Caco-2 (cell line): Measurements from ENCODE around the gene LDB2. TPM values are rescaled to one million over a fixed set of nuclear protein-coding genes. Genes with fewer than 3 reads are reported as not detected.

ENCODE experiments used
- BruUV-seq: library from RNA; stranded (reverse); fragments of 400-500 nt; replicated peaks from 2 replicates; lab custom pipeline; 2021; lab: Mats Ljungman, UMichigan
- CTCF ChIA-PET: fragments of 300-600 bp; sonication (Branson Sonifier 250); formaldehyde crosslinking; loops from one replicate; lab custom pipeline; 2022; ENCODE audit warnings: antibody characterized with exemption; lab: Charles Lee
- POLR2A ChIA-PET: fragments of 300-600 bp; sonication (Branson Sonifier 250); formaldehyde crosslinking; loops from one replicate; lab custom pipeline; 2022; ENCODE audit warnings: antibody characterized with exemption; lab: Charles Lee
- DNase-seq, 2 experiments: peaks; one replicate each; pipeline versions ENCODE4 v3.0.0 to v3.0.0-alpha.2; 2020 to 2022
- H3K27me3 ChIP-seq: replicated peaks from 2 replicates; pipeline ENCODE4 v1.6.0; 2011; ENCODE audit warnings: low read length; ENCODE audit not compliant: control insufficient read depth, insufficient read depth
- H3K36me3 ChIP-seq: 2 replicates; pipeline ENCODE4 v1.5.1; 2011; ENCODE audit warnings: low read length; ENCODE audit not compliant: control insufficient read depth, insufficient read depth
- H3K4me1 ChIP-seq: fragments of 250-450 bp; sonication (Bioruptor Pico); 2 replicates; pipeline ENCODE4 v1.5.1; 2020; ENCODE audit warnings: mild to moderate bottlenecking
- H3K4me3 ChIP-seq: 2 replicates; pipeline ENCODE4 v1.5.1; 2011; ENCODE audit warnings: low read depth, mild to moderate bottlenecking, control low read depth, low read length
- H3K9me3 ChIP-seq: fragments of 250-450 bp; sonication (Bioruptor Pico); 2 replicates; pipeline ENCODE4 v1.5.1; 2020; ENCODE audit warnings: mild to moderate bottlenecking, moderate library complexity
- H3K27ac Mint-ChIP-seq: one replicate; pipeline ENCODE4 v1.8.0; 2022; ENCODE audit warnings: mixed read lengths; ENCODE audit not compliant: unreplicated experiment
- H3K27me3 Mint-ChIP-seq: one replicate; pipeline ENCODE4 v1.8.0; 2022; ENCODE audit warnings: mixed read lengths; ENCODE audit not compliant: insufficient read depth, unreplicated experiment
- H3K36me3 Mint-ChIP-seq: one replicate; pipeline ENCODE4 v1.8.0; 2022; ENCODE audit warnings: mild to moderate bottlenecking, mixed read lengths; ENCODE audit not compliant: insufficient read depth, unreplicated experiment
- H3K4me1 Mint-ChIP-seq: one replicate; pipeline ENCODE4 v1.8.0; 2022; ENCODE audit warnings: low read depth, mixed read lengths; ENCODE audit not compliant: unreplicated experiment
- H3K4me3 Mint-ChIP-seq: one replicate; pipeline ENCODE4 v1.8.0; 2022; ENCODE audit warnings: mild to moderate bottlenecking, moderate library complexity, mixed read lengths; ENCODE audit not compliant: unreplicated experiment
- H3K9me3 Mint-ChIP-seq: one replicate; pipeline ENCODE4 v1.8.0; 2022; ENCODE audit warnings: mixed read lengths; ENCODE audit not compliant: unreplicated experiment
- intact Hi-C: fragments of 100-400 bp; cut with micrococcal nuclease; formaldehyde crosslinking; loops from one replicate; pipeline ENCODE4 v1.10.0; 2022; ENCODE audit not compliant: unreplicated experiment
- total RNA-seq: library from RNA; stranded (reverse); gene quantifications from 2 replicates; pipeline ENCODE4 v1.2.3, GENCODE V29; 2022
- TF ChIP-seq, protein P1 (sequence below), 2 experiments: fragments of 200-600 bp in 1 of 2; IDR thresholded peaks; 1 replicate in 1 of 2; 2 replicates in 1 of 2; pipeline versions ENCODE4 v1.5.1 to v1.8.0; 2011 to 2022; ENCODE audit warnings: antibody characterized with exemption in 1 of 2, control low read depth in 1 of 2, inconsistent platforms in 1 of 2, low read depth in 1 of 2, low read length in 1 of 2, mild to moderate bottlenecking in 1 of 2, moderate library complexity in 1 of 2; ENCODE audit not compliant: insufficient read depth in 1 of 2, severe bottlenecking in 1 of 2, unreplicated experiment in 1 of 2

The LDB2 gene
- total RNA-seq, 1 experiment from 2014 or later, result not detected

DNA sequence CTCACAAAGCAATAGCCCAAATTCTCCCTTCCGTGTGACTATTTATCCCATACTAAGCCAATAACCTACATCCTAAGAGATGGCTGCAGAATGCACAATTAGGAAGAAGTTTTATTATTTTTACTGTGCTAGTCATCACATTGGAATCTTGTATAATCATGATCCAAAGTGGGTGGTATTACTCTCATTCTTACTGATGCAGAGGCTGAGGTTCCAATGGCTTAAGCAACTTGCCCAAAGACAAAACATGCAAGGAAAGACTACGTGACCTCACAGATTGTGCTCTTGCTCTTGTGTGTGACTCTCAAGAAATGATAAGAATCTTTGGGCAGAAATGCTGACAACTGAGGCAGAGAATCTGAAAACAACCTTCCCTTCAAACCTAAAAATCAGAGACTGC lies 212.2 kb downstream of the LDB2 start:
- CTCF ChIA-PET, result no interaction called here
- no peak overlapping the region for H3K27ac Mint-ChIP-seq

DNA sequence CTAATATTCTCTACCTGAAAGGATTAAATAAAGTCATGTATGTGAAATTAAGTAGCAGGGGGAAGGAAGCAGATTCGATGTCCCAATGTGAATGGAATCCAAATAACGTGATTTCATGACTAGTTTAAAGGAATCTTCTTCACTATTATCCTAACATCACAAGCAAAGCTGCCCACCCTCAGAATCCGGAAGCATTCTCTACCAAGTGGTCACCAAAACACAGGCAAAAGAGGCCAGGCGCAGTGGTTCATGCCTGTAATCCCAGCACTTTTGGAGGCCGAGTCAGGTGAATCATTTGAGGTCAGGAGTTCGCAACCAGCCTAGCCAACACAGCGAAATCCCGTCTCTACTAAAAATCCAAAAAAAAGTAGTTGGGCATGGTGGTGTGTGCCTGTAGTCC lies 212.9 kb downstream of the LDB2 start:
- TF ChIP-seq, protein P1, sequence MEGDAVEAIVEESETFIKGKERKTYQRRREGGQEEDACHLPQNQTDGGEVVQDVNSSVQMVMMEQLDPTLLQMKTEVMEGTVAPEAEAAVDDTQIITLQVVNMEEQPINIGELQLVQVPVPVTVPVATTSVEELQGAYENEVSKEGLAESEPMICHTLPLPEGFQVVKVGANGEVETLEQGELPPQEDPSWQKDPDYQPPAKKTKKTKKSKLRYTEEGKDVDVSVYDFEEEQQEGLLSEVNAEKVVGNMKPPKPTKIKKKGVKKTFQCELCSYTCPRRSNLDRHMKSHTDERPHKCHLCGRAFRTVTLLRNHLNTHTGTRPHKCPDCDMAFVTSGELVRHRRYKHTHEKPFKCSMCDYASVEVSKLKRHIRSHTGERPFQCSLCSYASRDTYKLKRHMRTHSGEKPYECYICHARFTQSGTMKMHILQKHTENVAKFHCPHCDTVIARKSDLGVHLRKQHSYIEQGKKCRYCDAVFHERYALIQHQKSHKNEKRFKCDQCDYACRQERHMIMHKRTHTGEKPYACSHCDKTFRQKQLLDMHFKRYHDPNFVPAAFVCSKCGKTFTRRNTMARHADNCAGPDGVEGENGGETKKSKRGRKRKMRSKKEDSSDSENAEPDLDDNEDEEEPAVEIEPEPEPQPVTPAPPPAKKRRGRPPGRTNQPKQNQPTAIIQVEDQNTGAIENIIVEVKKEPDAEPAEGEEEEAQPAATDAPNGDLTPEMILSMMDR (IDR thresholded peaks at IDR 0.05; ENCODE audit: insufficient read depth in 1 of 2, low read depth in 1 of 2, low read length in 1 of 2, severe bottlenecking in 1 of 2, unreplicated experiment in 1 of 2), result no peak
- Histone ChIP-seq H3K36me3 (no peaks in the 10 kb centered on the region), H3K27me3 (no peaks in the 10 kb centered on the region), H3K4me1 (no peaks in the 10 kb centered on the region), H3K9me3 (no peaks in the 10 kb centered on the region), H3K4me3 (no peak overlapping the region)
- no peak for DNase-seq
- no peak overlapping the region for H3K4me3 Mint-ChIP-seq
- POLR2A ChIA-PET, result no interaction called here
- H3K27ac Mint-ChIP-seq, result no peak overlapping the region
- CTCF ChIA-PET, result no interaction called here
- no peaks in the 10 kb centered on the region for H3K36me3 Mint-ChIP-seq
- H3K9me3 Mint-ChIP-seq, result no peaks in the 10 kb centered on the region
- intact Hi-C loops, result no loop called here
- no peaks in the 10 kb centered on the region for H3K4me1 Mint-ChIP-seq
- peaks cover 9% of the 10 kb centered on the region for H3K27me3 Mint-ChIP-seq
- no TSS peak for BruUV-seq

More for the DNA sequence above, 212.2 kb downstream of the LDB2 start:
- Mint-ChIP-seq H3K27me3 (peaks cover 9% of the 10 kb centered on the region), H3K9me3 (no peaks in the 10 kb centered on the region), H3K4me3 (no peak overlapping the region), H3K36me3 (no peaks in the 10 kb centered on the region), H3K4me1 (no peaks in the 10 kb centered on the region)
- no peaks in the 10 kb centered on the region for H3K36me3 ChIP-seq
- no peak overlapping the region for H3K4me3 ChIP-seq
- POLR2A ChIA-PET, result no interaction called here
- TF ChIP-seq, protein P1 (IDR thresholded peaks at IDR 0.05; ENCODE audit: insufficient read depth in 1 of 2, low read depth in 1 of 2, low read length in 1 of 2, severe bottlenecking in 1 of 2, unreplicated experiment in 1 of 2), result no peak
- H3K4me1 ChIP-seq, result no peaks in the 10 kb centered on the region
- intact Hi-C loops, result no loop called here
- no peaks in the 10 kb centered on the region for H3K27me3 ChIP-seq
- no peaks in the 10 kb centered on the region for H3K9me3 ChIP-seq
- no TSS peak for BruUV-seq
- DNase-seq, result no peak

DNA sequence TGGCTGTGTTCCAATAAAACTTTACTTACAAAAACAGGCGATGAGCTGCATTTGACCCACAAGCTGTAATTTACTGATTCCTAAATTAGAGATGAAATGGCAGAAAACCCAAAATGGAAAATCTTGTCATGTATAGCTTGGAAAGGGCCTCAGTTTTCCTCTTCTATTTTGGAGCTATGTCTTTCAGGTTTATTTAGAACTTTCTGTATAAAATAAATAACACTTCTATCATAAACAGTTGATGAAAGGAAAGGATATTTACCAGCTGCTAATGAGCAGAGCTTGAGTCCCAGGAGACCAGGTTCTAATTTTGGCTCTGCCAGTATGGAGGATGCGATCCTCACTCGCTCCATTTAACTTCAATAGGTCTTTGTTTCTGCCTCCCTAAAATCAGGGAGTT lies 213.5 kb downstream of the LDB2 start:
- no peaks in the 10 kb centered on the region for H3K4me1 Mint-ChIP-seq
- Histone ChIP-seq H3K36me3 (no peaks in the 10 kb centered on the region), H3K4me1 (no peaks in the 10 kb centered on the region), H3K9me3 (no peaks in the 10 kb centered on the region), H3K4me3 (no peak overlapping the region), H3K27me3 (no peaks in the 10 kb centered on the region)
- peaks cover 9% of the 10 kb centered on the region for H3K27me3 Mint-ChIP-seq
- no peaks in the 10 kb centered on the region for H3K9me3 Mint-ChIP-seq
- intact Hi-C loops, result no loop called here
- BruUV-seq, result no TSS peak
- H3K27ac Mint-ChIP-seq, result no peak overlapping the region
- ChIA-PET POLR2A (no interaction called here), CTCF (no interaction called here)
- no peak for DNase-seq
- H3K36me3 Mint-ChIP-seq, result no peaks in the 10 kb centered on the region
- TF ChIP-seq, protein P1 (IDR thresholded peaks at IDR 0.05; ENCODE audit: insufficient read depth in 1 of 2, low read depth in 1 of 2, low read length in 1 of 2, severe bottlenecking in 1 of 2, unreplicated experiment in 1 of 2), result no peak
- no peak overlapping the region for H3K4me3 Mint-ChIP-seq
